Astrocyte (in vitro differentiated cells and primary cell): Measurements from ENCODE around the gene GRHL1. TPM values are rescaled to one million over a fixed set of nuclear protein-coding genes. Genes with fewer than 3 reads are reported as not detected.

Source experiments
- DNase-seq: peaks from one replicate; pipeline ENCODE4 v3.0.0-alpha.2; 2010; ENCODE audit warnings: low read depth
- FAIRE-seq: peaks from 2 replicates; lab custom pipeline; 2011; peaks lifted over from hg19 to GRCh38; lab: Jason Lieb, UNC
- H2AFZ ChIP-seq: 2 replicates; pipeline ENCODE4 v1.6.0; 2012; ENCODE audit warnings: low read depth, low read length, inconsistent platforms
- H3K27ac ChIP-seq: 2 replicates; pipeline ENCODE4 v1.5.1; 2011; ENCODE audit warnings: low read depth, low read length, inconsistent platforms
- H3K27me3 ChIP-seq: 2 replicates; pipeline ENCODE4 v1.6.0; 2011; ENCODE audit warnings: low read length, inconsistent platforms; ENCODE audit not compliant: insufficient read depth
- H3K36me3 ChIP-seq: 2 replicates; pipeline ENCODE4 v1.5.1; 2011; ENCODE audit warnings: low read length, inconsistent platforms; ENCODE audit not compliant: insufficient read depth
- H3K4me1 ChIP-seq: 2 replicates; pipeline ENCODE4 v1.5.1; 2011; ENCODE audit warnings: low read length, inconsistent platforms; ENCODE audit not compliant: insufficient read depth
- H3K4me2 ChIP-seq: 2 replicates; pipeline ENCODE4 v1.6.0; 2012; ENCODE audit warnings: low read length, inconsistent platforms
- H3K4me3 ChIP-seq: 2 replicates; pipeline ENCODE4 v1.5.1; 2011; ENCODE audit warnings: low read depth, mild to moderate bottlenecking, low read length, inconsistent platforms; ENCODE audit not compliant: insufficient read depth
- H3K79me2 ChIP-seq: 2 replicates; pipeline ENCODE4 v1.6.0; 2012; ENCODE audit warnings: mild to moderate bottlenecking, low read length, inconsistent platforms; ENCODE audit not compliant: insufficient read depth
- H3K9ac ChIP-seq: 2 replicates; pipeline ENCODE4 v1.6.0; 2012; ENCODE audit warnings: mild to moderate bottlenecking, low read length, inconsistent platforms
- H3K9me3 ChIP-seq: 2 replicates; pipeline ENCODE4 v1.5.1; 2012; ENCODE audit warnings: low read depth, mild to moderate bottlenecking, low read length, inconsistent platforms; ENCODE audit not compliant: insufficient read depth
- H4K20me1 ChIP-seq: 2 replicates; pipeline ENCODE4 v1.6.0; 2012; ENCODE audit warnings: low read length, inconsistent platforms; ENCODE audit not compliant: insufficient read depth
- H3K27ac Mint-ChIP-seq: one replicate; pipeline ENCODE4 v1.8.0; 2021; ENCODE audit warnings: mild to moderate bottlenecking, mixed read lengths; ENCODE audit not compliant: unreplicated experiment
- H3K27me3 Mint-ChIP-seq: one replicate; pipeline ENCODE4 v1.8.0; 2021; ENCODE audit warnings: low read depth, mixed read lengths; ENCODE audit not compliant: unreplicated experiment
- H3K36me3 Mint-ChIP-seq: one replicate; pipeline ENCODE4 v1.8.0; 2021; ENCODE audit warnings: low read depth, mixed read lengths; ENCODE audit not compliant: unreplicated experiment
- H3K4me1 Mint-ChIP-seq: one replicate; pipeline ENCODE4 v1.8.0; 2021; ENCODE audit warnings: low read depth, mixed read lengths; ENCODE audit not compliant: unreplicated experiment
- H3K4me3 Mint-ChIP-seq: one replicate; pipeline ENCODE4 v1.8.0; 2021; ENCODE audit warnings: mild to moderate bottlenecking, moderate library complexity, mixed read lengths; ENCODE audit not compliant: unreplicated experiment
- H3K9me3 Mint-ChIP-seq: one replicate; pipeline ENCODE4 v1.8.0; 2021; ENCODE audit warnings: mild to moderate bottlenecking, mixed read lengths; ENCODE audit not compliant: unreplicated experiment
- EZH2 ChIP-seq: IDR thresholded peaks from 2 replicates; pipeline ENCODE4 v1.6.1; 2012; ENCODE audit warnings: mild to moderate bottlenecking, low read length, inconsistent platforms; ENCODE audit not compliant: insufficient read depth
- total RNA-seq: library from RNA; stranded (reverse); gene quantifications from 2 replicates; pipeline ENCODE4 v1.2.1, GENCODE V29; 2021
- TF ChIP-seq, protein P1 (sequence below): IDR thresholded peaks from 2 replicates; pipeline ENCODE4 v1.5.1; 2011; ENCODE audit warnings: low read depth, mild to moderate bottlenecking, inconsistent platforms, low read length, moderate library complexity; ENCODE audit not compliant: insufficient read depth

GRHL1 gene
- total RNA-seq, 1 donor from 2014 or later, result 4.1 TPM

DNA sequence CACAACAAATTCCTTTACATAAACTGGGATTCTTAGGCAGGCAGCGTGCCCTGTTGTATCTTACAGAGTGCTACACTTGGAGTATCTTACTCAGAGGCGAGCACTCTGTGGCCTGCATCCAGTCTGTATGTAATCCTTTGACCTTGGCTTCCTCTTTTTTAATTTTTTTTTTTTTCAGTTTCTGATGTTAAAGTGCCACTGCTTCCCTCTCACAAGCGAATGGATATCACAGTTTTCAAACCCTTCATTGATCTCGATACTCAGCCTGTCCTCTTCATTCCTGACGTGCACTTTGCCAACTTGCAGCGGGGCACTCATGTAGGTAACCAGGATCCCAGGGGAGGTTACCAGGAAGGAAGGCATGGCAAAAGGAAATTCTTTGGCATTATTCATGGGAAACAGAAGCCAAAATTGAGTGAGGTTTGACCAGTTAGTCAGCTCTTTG lies 40.4 kb downstream of the GRHL1 start:
- peaks cover 1% of the 10 kb centered on the region for H3K9me3 Mint-ChIP-seq
- peak; percentile 24 for DNase-seq
- H3K27me3 ChIP-seq, result no peaks in the 10 kb centered on the region
- H3K27ac Mint-ChIP-seq, result no peak overlapping the region
- no peak overlapping the region for H2AFZ ChIP-seq
- no peaks in the 10 kb centered on the region for H3K9me3 ChIP-seq
- H3K4me3 Mint-ChIP-seq, result no peak overlapping the region
- peaks cover 6% of the 10 kb centered on the region for H3K36me3 Mint-ChIP-seq
- peaks cover 5% of the 10 kb centered on the region for H3K4me1 ChIP-seq
- FAIRE-seq, result no peak
- peaks cover 4% of the 10 kb centered on the region for H3K27me3 Mint-ChIP-seq
- H3K4me1 Mint-ChIP-seq, result peaks cover 15% of the 10 kb centered on the region
- no peak overlapping the region for H3K27ac ChIP-seq
- no peaks in the 10 kb centered on the region for H4K20me1 ChIP-seq
- H3K4me2 ChIP-seq, result no peak overlapping the region
- no peaks in the 10 kb centered on the region for H3K79me2 ChIP-seq
- no peak overlapping the region for H3K4me3 ChIP-seq
- H3K36me3 ChIP-seq, result no peaks in the 10 kb centered on the region
- H3K9ac ChIP-seq, result no peak overlapping the region
- TF ChIP-seq, protein P1, sequence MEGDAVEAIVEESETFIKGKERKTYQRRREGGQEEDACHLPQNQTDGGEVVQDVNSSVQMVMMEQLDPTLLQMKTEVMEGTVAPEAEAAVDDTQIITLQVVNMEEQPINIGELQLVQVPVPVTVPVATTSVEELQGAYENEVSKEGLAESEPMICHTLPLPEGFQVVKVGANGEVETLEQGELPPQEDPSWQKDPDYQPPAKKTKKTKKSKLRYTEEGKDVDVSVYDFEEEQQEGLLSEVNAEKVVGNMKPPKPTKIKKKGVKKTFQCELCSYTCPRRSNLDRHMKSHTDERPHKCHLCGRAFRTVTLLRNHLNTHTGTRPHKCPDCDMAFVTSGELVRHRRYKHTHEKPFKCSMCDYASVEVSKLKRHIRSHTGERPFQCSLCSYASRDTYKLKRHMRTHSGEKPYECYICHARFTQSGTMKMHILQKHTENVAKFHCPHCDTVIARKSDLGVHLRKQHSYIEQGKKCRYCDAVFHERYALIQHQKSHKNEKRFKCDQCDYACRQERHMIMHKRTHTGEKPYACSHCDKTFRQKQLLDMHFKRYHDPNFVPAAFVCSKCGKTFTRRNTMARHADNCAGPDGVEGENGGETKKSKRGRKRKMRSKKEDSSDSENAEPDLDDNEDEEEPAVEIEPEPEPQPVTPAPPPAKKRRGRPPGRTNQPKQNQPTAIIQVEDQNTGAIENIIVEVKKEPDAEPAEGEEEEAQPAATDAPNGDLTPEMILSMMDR, result no peak

DNA sequence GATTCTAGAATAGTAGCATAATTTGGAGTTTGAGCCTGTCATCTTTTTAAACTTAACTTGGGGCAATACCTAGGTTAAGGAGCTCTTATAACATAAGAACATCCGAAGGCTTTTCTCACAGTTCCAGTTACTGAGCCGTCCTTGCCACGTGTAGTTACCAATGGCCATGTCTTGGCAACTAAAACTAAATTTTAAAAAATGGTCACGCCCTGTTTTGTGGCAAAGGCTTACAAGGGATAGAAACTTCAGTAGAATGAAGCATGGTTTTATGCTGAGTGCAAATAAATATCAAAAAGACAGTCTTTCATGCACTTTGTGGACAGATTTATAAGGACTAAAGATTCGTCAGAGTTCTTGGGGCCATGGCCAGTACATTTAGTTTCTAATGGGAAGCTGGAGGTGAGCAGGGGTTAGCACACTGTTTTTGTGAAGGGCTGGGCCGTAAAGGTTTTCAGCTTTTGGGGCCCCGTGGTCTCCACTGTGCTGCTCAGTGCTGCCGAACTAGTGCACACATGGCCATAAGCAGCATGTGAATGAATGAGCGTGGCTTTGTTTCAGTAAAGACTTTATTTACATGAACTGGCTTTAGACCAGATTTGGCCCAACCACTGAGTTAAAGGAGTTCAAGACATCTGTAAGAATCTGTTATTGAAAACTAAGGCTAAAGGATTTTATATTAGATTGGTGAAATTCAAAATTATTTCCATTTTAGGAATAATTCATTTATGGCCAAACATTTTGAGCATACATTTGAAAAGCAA lies 41.1 kb downstream of the GRHL1 start:
- Histone ChIP-seq H3K27me3 (no peaks in the 10 kb centered on the region), H2AFZ (no peak overlapping the region), H3K4me1 (peaks cover 5% of the 10 kb centered on the region), H3K9me3 (no peaks in the 10 kb centered on the region), H3K9ac (no peak overlapping the region), H4K20me1 (no peaks in the 10 kb centered on the region), H3K79me2 (no peaks in the 10 kb centered on the region), H3K4me2 (no peak overlapping the region), H3K4me3 (no peak overlapping the region), H3K36me3 (no peaks in the 10 kb centered on the region), H3K27ac (no peak overlapping the region)
- H3K36me3 Mint-ChIP-seq, result peaks cover 6% of the 10 kb centered on the region
- peaks cover 15% of the 10 kb centered on the region for H3K4me1 Mint-ChIP-seq
- peaks cover 4% of the 10 kb centered on the region for H3K27me3 Mint-ChIP-seq
- TF ChIP-seq, protein P1, result no peak
- no peak for TF ChIP-seq EZH2
- peaks cover 1% of the 10 kb centered on the region for H3K9me3 Mint-ChIP-seq
- FAIRE-seq, result no peak
- DNase-seq, result no peak
- H3K4me3 Mint-ChIP-seq, result no peak overlapping the region
- H3K27ac Mint-ChIP-seq, result no peak overlapping the region

DNA sequence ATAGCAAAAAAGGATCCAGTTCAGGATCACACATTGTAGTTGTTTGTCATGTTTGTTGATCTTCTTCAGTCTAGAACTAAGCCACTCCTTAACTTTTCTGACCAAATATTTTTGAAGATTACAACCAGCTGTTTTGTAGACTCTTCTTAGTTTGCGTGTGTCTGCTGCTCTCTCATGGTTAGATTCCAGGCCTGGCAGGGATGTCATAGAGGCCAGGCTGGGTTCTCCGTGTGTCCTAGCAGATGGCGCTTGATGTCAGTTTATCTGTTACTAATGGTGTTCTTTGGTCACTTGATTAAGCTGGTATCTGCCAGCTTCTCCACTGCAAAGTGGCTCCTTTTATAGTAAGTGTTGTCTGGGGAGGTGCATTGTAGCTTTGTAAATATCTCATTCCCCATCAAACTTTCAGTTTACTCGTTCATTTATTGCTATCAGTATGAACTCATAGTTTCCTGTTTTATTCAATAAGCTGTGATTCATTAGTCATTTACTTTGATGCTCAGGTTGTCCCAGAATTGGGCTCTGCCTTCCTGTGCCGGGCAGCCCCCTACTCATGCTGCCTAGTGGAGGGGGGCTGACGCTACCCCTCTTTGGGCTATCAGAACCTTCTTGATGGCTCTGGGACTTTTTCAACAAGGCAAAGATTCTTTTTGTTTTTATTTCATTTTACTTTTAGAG lies 42.1 kb downstream of the GRHL1 start:
- H3K9ac ChIP-seq, result no peak overlapping the region
- no peaks in the 10 kb centered on the region for H3K79me2 ChIP-seq
- H3K4me3 ChIP-seq, result no peak overlapping the region
- H3K9me3 ChIP-seq, result no peaks in the 10 kb centered on the region
- no peaks in the 10 kb centered on the region for H3K27me3 ChIP-seq
- no peaks in the 10 kb centered on the region for H3K36me3 ChIP-seq
- H3K27me3 Mint-ChIP-seq, result peaks cover 4% of the 10 kb centered on the region
- peaks cover 1% of the 10 kb centered on the region for H3K9me3 Mint-ChIP-seq
- no peak overlapping the region for H3K27ac ChIP-seq
- peaks cover 6% of the 10 kb centered on the region for H3K36me3 Mint-ChIP-seq
- no peak for FAIRE-seq
- peaks cover 5% of the 10 kb centered on the region for H3K4me1 ChIP-seq
- H3K4me2 ChIP-seq, result no peak overlapping the region
- peaks cover 15% of the 10 kb centered on the region for H3K4me1 Mint-ChIP-seq
- H3K27ac Mint-ChIP-seq, result no peak overlapping the region
- H2AFZ ChIP-seq, result no peak overlapping the region
- TF ChIP-seq, protein P1, result no peak
- no peak for TF ChIP-seq EZH2
- DNase-seq, result no peak
- H4K20me1 ChIP-seq, result no peaks in the 10 kb centered on the region
- H3K4me3 Mint-ChIP-seq, result no peak overlapping the region
